Endothelial cell of umbilical vein (primary cell): ENCODE measurements around the gene SLC26A3. TPM values are rescaled to one million over a fixed set of nuclear protein-coding genes. Genes with fewer than 3 reads are reported as not detected.

Experiments used
- BruUV-seq: library from RNA; stranded (reverse); fragments of 400-500 nt; replicated peaks from 2 replicates; lab custom pipeline; 2021; lab: Mats Ljungman, UMichigan
- CTCF ChIA-PET: fragments of 300-600, 350-600 bp; sonication (Branson Sonifier 250); formaldehyde crosslinking; loops from one replicate; lab custom pipeline; 2021; ENCODE audit warnings: antibody characterized with exemption, inconsistent platforms; lab: Charles Lee
- POLR2A ChIA-PET: fragments of 300-600, 350-600 bp; sonication (Branson Sonifier 250); formaldehyde crosslinking; loops from one replicate; lab custom pipeline; 2021; ENCODE audit warnings: antibody characterized with exemption, inconsistent platforms; lab: Charles Lee
- DNase-seq: peaks from one replicate; pipeline ENCODE4 v3.0.0-alpha.2; 2011; ENCODE audit warnings: low read depth, low spot score
- FAIRE-seq: peaks from 2 replicates; lab custom pipeline; 2011; peaks lifted over from hg19 to GRCh38; lab: Jason Lieb, UNC
- H2AFZ ChIP-seq: 2 replicates; pipeline ENCODE4 v1.6.0; 2012; ENCODE audit warnings: low read depth, low read length, control low read depth, inconsistent platforms
- H3K27ac ChIP-seq: 2 replicates; pipeline ENCODE4 v1.5.1; 2011; ENCODE audit warnings: low read depth, mild to moderate bottlenecking, control low read depth, low read length, moderate library complexity; ENCODE audit not compliant: insufficient read depth
- H3K27me3 ChIP-seq, 2 experiments: 2 replicates each; pipeline versions ENCODE4 v1.6.0 to v1.6.1; 2011; ENCODE audit warnings: low read length in 2 of 2, mixed read lengths in 1 of 2; ENCODE audit not compliant: control insufficient read depth in 2 of 2, insufficient read depth in 2 of 2
- H3K36me3 ChIP-seq, 2 experiments: 2 replicates in 1 of 2; 3 replicates in 1 of 2; pipeline ENCODE4 v1.5.1; 2011; ENCODE audit warnings: low read length in 2 of 2, mild to moderate bottlenecking in 1 of 2, moderate library complexity in 1 of 2; ENCODE audit not compliant: control insufficient read depth in 2 of 2, insufficient read depth in 2 of 2; ENCODE audit errors: extremely low read depth in 1 of 2
- H3K4me1 ChIP-seq: 3 replicates; pipeline ENCODE4 v1.5.1; 2011; ENCODE audit warnings: mild to moderate bottlenecking, low read length; ENCODE audit not compliant: control insufficient read depth, insufficient read depth; ENCODE audit errors: extremely low read depth
- H3K4me2 ChIP-seq: 2 replicates; pipeline ENCODE4 v1.6.1; 2011; ENCODE audit warnings: low read length, control low read depth, mixed read lengths; ENCODE audit not compliant: insufficient read depth
- H3K4me3 ChIP-seq, 3 experiments: fragments of 200-600 bp in 1 of 3; sonication (generic), shearing (Covaris generic) in 1 of 3; replicated peaks in 1 of 3; 2 replicates each; pipeline ENCODE4 v1.5.1; 2011 to 2016; ENCODE audit warnings: control low read depth in 3 of 3, low read length in 3 of 3, mild to moderate bottlenecking in 2 of 3, inconsistent platforms in 1 of 3, low read depth in 1 of 3, moderate library complexity in 1 of 3; ENCODE audit not compliant: insufficient read depth in 1 of 3
- H3K79me2 ChIP-seq: 2 replicates; pipeline ENCODE4 v1.6.0; 2012; ENCODE audit warnings: low read length, inconsistent platforms; ENCODE audit not compliant: control insufficient read depth, insufficient read depth
- H3K9ac ChIP-seq: replicated peaks from 2 replicates; pipeline ENCODE3; 2011; ENCODE audit warnings: low read length, control low read depth; ENCODE audit not compliant: insufficient read depth; ENCODE audit errors: extremely low read depth
- H3K9me1 ChIP-seq: replicated peaks from 3 replicates; pipeline ENCODE4 v1.6.0; 2011; ENCODE audit warnings: mild to moderate bottlenecking, low read length; ENCODE audit not compliant: control insufficient read depth, insufficient read depth; ENCODE audit errors: extremely low read depth
- H3K9me3 ChIP-seq: replicated peaks from 2 replicates; pipeline ENCODE4 v1.5.1; 2012; ENCODE audit warnings: low read length, inconsistent platforms; ENCODE audit not compliant: control insufficient read depth, insufficient read depth
- H4K20me1 ChIP-seq: replicated peaks from 2 replicates; pipeline ENCODE3; 2011; ENCODE audit warnings: mild to moderate bottlenecking, low read length; ENCODE audit not compliant: control insufficient read depth, insufficient read depth; ENCODE audit errors: extremely low read depth
- EZH2 ChIP-seq: IDR thresholded peaks from 2 replicates; pipeline ENCODE4 v1.6.1; 2012; ENCODE audit warnings: borderline replicate concordance, low read depth, mild to moderate bottlenecking, moderate library complexity, low read length, inconsistent platforms; ENCODE audit not compliant: severe bottlenecking
- FOS ChIP-seq: IDR thresholded peaks from 2 replicates; pipeline ENCODE4 v1.6.1; 2011; ENCODE audit warnings: mild to moderate bottlenecking, low read length, moderate library complexity, borderline replicate concordance; ENCODE audit not compliant: insufficient read depth
- GATA2 ChIP-seq: IDR thresholded peaks from 2 replicates; pipeline ENCODE4 v1.7.0; 2011; ENCODE audit warnings: low read depth, mild to moderate bottlenecking, moderate library complexity, mixed read lengths, low read length; ENCODE audit not compliant: insufficient read length, insufficient read depth
- JUN ChIP-seq: IDR thresholded peaks from 2 replicates; pipeline ENCODE4 v1.6.1; 2011; ENCODE audit warnings: borderline replicate concordance, low read depth; ENCODE audit not compliant: insufficient read length, insufficient read depth
- MYC ChIP-seq: IDR thresholded peaks from one replicate; pipeline ENCODE4 v1.6.1; 2011; ENCODE audit warnings: mild to moderate bottlenecking, low read depth, low read length
- POLR2A ChIP-seq: IDR thresholded peaks from 2 replicates; pipeline ENCODE4 v1.6.1; 2012; ENCODE audit warnings: low read depth, mild to moderate bottlenecking, control low read depth, low read length
- POLR2AphosphoS5 ChIP-seq: IDR thresholded peaks from 2 replicates; pipeline ENCODE4 v1.6.1; 2012; ENCODE audit warnings: low read depth, mild to moderate bottlenecking, control low read depth, low read length, moderate library complexity; ENCODE audit not compliant: insufficient read depth
- dilution Hi-C: fragments of 300-500 bp; cut with MboI; formaldehyde crosslinking; loops from one replicate; pipeline ENCODE4 v1.15.0; 2019; ENCODE audit warnings: low sequenced_read_pairs; ENCODE audit not compliant: extremely low pct_ligation_motif_present
- intact Hi-C: fragments of 100-400 bp; cut with micrococcal nuclease; formaldehyde crosslinking; loops from one replicate; pipeline ENCODE4 v1.10.0; 2022
- polyA plus RNA-seq, 4 experiments: library from polyadenylated mRNA; depleted of rRNA in 3 of 4; stranded (reverse) in 3 of 4; unstranded in 1 of 4; fragments of >200 nt; gene quantifications; 2 replicates each; pipeline versions ENCODE4 v1.2.1 to v1.2.3, GENCODE V29; 2011 to 2012; ENCODE audit warnings: missing spikeins in 1 of 4
- total RNA-seq: library from RNA; stranded (reverse); gene quantifications from 2 replicates; pipeline ENCODE4 v1.2.3, GENCODE V29; 2021
- TF ChIP-seq, protein P1 (sequence below), 2 donors: IDR thresholded peaks; 1 replicate in 1 of 2; 2 replicates in 1 of 2; pipeline ENCODE4 v1.5.1; 2011; ENCODE audit warnings: low read length in 2 of 2, mild to moderate bottlenecking in 2 of 2, moderate library complexity in 2 of 2, control low read depth in 1 of 2, inconsistent platforms in 1 of 2, low read depth in 1 of 2; ENCODE audit not compliant: insufficient read depth in 1 of 2; ENCODE audit errors: extremely low read depth in 1 of 2
- TF ChIP-seq, protein P2 (sequence below): IDR thresholded peaks from 2 replicates; pipeline ENCODE4 v1.6.1; 2011; ENCODE audit not compliant: insufficient read depth, insufficient read length

SLC26A3 gene
- total and polyA plus RNA-seq, 2 donors (not counting 3 experiments of a cell fraction or from before 2014, with no cell fraction given), result not detected

DNA sequence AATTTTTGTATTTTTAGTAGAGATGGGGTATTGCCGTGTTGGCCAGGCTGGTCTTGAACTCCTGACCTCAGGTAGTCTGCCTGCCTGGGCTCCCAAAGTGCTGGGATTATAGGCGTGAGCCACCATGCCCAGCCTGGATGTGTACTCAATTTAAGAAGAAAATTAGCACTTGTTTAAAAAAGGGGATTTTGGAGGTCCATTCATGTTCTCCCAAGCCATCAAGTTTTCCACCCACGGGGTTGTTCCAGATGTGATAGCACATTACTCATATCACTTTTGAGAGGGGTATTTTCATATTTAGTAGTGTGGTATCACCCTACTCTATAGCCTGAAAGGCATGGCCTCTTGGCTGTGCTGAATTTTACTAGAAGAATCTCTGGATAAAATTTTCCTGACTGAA, 10.5 kb upstream of the SLC26A3 start:
- Histone ChIP-seq H3K27me3 (peaks cover 4% of the 10 kb centered on the region in 2 experiments), H3K4me2 (no peak overlapping the region), H2AFZ (no peak overlapping the region), H3K9me3 (no peaks in the 10 kb centered on the region), H4K20me1 (no peaks in the 10 kb centered on the region), H3K9ac (no peak overlapping the region), H3K27ac (no peak overlapping the region), H3K79me2 (no peaks in the 10 kb centered on the region), H3K4me1 (no peaks in the 10 kb centered on the region), H3K9me1 (no peaks in the 10 kb centered on the region), H3K36me3 (no peaks in the 10 kb centered on the region), H3K4me3 (no peak overlapping the region)
- intact Hi-C loops (no loop called here), dilution Hi-C loops (no loop called here)
- DNase-seq (no peak), FAIRE-seq (no peak)
- TF ChIP-seq EZH2 (no peak), MYC (no peak), GATA2 (no peak), JUN (no peak), FOS (no peak), POLR2AphosphoS5 (no peak), POLR2A (no peak)
- TF ChIP-seq, protein P1, sequence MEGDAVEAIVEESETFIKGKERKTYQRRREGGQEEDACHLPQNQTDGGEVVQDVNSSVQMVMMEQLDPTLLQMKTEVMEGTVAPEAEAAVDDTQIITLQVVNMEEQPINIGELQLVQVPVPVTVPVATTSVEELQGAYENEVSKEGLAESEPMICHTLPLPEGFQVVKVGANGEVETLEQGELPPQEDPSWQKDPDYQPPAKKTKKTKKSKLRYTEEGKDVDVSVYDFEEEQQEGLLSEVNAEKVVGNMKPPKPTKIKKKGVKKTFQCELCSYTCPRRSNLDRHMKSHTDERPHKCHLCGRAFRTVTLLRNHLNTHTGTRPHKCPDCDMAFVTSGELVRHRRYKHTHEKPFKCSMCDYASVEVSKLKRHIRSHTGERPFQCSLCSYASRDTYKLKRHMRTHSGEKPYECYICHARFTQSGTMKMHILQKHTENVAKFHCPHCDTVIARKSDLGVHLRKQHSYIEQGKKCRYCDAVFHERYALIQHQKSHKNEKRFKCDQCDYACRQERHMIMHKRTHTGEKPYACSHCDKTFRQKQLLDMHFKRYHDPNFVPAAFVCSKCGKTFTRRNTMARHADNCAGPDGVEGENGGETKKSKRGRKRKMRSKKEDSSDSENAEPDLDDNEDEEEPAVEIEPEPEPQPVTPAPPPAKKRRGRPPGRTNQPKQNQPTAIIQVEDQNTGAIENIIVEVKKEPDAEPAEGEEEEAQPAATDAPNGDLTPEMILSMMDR (IDR thresholded peaks at IDR 0.05; ENCODE audit: extremely low read depth in 1 of 2, insufficient read depth in 1 of 2, low read depth in 1 of 2, low read length in 2 of 2), result no peak
- TF ChIP-seq, protein P2, sequence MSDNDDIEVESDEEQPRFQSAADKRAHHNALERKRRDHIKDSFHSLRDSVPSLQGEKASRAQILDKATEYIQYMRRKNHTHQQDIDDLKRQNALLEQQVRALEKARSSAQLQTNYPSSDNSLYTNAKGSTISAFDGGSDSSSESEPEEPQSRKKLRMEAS, result no peak
- CTCF ChIA-PET, result no interaction called here
- no TSS peak for BruUV-seq
- POLR2A ChIA-PET, result no interaction called here
